Left renal cortex interstitium (tissue), 4 donors: ENCODE measurements around the gene NOTCH1. TPM values are rescaled to one million over a fixed set of nuclear protein-coding genes. Genes with fewer than 3 reads are reported as not detected.

Experiments used
- DNase-seq, 4 donors: peaks; one replicate each; pipeline ENCODE4 v3.0.0-alpha.2; 2013; ENCODE audit warnings: low read depth in 4 of 4, low spot score in 2 of 4, missing footprints in 1 of 4
- polyA plus RNA-seq, 4 donors: library from polyadenylated mRNA; unstranded; fragments of 120-200 nt; gene quantifications; one replicate each; pipeline ENCODE4 v1.2.1, GENCODE V29; 2013; ENCODE audit not compliant: insufficient read length in 4 of 4

NOTCH1 gene
- polyA plus RNA-seq, 4 donors, result 19.8 to 47.5 (median 34.2) TPM

- no peak for DNase-seq
These were observed 52.8 kb downstream of the NOTCH1 start for GRCh38 chr9:136492978-136493522.

GRCh38 chr9:136489731-136490130, 56.1 kb downstream of the NOTCH1 start:
- no peak for DNase-seq

- no peak for DNase-seq
These were observed 57.3 kb downstream of the NOTCH1 start for GRCh38 chr9:136488247-136489214.

- DNase-seq, result no peak
These were observed 58.2 kb downstream of the NOTCH1 start for GRCh38 chr9:136487672-136488071.

DNA sequence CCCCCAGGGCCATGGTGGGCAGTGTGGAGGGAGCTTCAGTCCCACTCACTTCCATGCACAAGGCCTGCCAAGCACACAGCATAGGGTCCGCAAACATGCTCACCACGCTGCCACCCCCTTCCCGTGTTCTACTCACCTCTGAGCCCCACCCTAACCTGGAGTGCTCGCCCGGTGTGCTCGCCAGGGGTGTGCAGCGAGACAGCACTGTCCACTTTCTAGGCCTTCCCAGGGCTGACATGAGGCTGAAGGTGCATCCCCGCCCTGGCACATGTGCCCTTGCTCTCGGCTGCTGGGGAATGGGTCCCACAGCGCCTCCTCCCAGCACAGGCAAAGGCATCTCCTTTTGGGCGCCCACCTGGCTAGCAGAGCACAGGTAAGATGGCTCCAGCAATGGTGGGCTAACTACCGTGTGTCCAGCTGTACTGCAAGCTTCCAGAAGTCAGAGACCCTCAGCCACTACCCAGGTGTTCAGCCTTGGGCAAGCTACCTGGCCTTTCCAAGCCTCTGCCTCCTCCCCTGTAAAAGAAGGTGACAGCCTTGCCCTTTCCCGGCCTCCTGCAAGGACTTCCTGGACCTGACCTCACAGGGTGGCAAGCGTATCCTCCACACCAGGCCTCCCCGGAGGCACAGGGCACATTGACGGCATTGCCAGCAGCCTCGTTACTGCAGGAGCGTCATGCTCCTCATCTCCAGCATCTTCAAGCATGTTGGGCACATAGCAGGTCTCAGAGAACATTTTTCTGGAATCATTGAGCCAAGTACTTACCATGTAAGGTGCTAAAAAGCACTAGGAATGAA, 58.8 kb downstream of the NOTCH1 start:
- DNase-seq, result no peak

DNA sequence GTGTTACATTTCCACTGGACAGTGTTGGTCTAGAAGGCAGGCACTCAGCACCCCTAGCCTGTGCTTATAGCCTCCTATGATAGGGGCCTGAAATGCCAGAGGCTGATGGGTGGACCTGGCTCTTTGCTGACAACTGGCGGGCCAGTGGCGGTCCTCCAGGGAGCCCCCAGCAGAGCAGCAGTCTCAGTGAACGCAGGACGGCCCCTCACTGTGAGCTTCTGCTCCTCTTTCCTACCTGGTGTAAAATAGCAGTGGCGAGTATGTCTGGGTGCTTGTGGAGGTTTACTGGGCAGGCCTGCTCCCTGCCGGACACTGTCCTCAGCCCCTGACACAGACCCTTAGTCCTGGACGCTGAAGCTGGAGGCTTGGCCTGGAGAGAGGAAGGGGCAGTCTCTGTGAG, 59.7 kb downstream of the NOTCH1 start:
- no peak for DNase-seq

- DNase-seq, result peak in 2 of 4 donors; percentile 57 to 70
These were observed 60.5 kb downstream of the NOTCH1 start for GRCh38 chr9:136485049-136486045.

DNA sequence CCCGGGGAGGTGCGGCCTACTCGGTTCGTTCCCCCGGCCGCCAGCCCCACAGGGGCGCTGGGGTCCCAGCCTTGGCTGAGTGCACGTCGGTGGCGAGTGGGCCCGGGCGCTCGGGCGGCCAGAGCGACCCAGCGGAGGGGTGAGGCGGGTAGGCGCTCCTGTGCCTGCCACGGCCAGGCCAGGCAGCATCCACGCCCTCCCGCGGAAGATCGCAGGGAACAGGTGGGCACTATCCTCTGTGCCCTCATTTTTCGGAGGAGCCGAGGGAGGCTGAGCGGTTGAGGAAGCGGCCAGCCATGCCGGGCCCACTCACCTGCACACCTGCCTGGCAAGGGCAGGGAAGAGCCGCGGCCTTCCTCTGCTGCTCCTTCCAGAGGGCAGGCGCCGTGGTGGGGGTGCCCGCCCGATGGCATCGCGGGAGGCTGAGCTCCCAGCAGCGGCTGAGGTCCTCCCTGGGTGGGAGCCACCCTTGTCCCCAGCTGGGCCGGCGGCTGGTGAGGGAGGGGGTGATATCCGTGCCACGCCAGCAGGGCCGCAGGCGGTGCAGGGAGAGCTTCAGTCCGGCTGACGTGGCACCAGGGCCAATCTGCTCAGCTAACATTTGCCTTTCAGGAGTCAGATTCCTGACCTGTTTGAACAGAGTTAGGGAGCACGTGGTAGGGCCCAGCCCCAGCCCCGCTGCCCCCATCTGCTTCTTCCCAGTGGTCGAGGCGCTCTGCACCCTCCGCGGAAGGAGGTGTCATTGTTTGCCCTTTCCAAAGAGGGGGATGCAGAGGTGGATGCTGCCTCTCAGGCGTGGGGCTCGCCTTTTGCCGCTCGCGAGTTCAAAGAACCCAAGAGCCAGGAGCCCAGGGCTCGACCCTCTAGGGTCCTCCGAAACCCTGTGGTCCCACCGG, 61.4 kb downstream of the NOTCH1 start:
- no peak for DNase-seq

- DNase-seq, result peak; percentile 82 to 91 (median 84)
These were observed 62.2 kb downstream of the NOTCH1 start for GRCh38 chr9:136483589-136484152.

DNA sequence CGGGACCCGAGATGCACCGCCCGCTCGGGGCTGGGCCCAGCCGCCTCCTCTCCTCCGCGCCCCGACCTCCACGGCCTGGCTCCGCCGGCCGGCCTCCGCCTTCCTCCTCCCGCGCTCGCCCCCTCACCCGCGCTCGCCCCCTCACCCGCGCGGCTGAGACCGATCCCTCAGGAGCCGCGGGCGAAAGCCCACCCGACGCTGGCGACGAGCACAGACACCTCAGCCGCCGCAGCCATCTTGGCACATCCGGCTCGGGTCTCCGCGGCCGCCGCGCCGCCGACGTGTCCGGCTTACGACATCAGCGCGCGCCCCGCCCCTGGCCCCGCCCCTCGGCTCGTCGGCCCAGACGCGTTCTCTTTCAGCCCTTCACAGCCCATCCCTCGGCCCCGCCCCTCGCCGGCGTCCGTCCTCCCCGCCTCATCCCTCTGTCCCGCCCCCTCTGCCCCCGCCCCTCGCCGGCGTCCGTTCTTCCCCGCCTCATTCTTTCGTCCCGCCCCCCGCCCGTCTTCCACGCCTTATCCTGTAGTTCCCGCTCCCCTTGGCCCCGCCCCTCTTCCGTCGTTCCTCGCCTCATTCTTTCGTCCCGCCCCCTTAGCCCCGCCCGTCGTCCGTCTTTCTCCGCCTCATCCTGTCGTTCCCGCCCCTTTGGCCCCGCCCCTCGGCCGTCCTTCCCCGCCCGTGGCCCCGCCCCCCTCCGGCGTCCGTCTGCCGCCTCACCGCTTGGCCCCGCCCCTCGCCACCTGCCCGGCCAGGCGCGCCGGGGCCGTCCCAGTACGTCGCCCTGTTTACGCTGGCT, 62.9 kb downstream of the NOTCH1 start, which contains the start of gene SEC16A:
Gene SEC16A (minus strand): TSS at position 248 of the 796 bp plus-strand sequence. CDS start 5,425 bp downstream, outside the sequence.
- DNase-seq, result peak; percentile 88 to 98 (median 97)

- DNase-seq, result no peak
These were observed 63.6 kb downstream of the NOTCH1 start for GRCh38 chr9:136482046-136482792.

DNA sequence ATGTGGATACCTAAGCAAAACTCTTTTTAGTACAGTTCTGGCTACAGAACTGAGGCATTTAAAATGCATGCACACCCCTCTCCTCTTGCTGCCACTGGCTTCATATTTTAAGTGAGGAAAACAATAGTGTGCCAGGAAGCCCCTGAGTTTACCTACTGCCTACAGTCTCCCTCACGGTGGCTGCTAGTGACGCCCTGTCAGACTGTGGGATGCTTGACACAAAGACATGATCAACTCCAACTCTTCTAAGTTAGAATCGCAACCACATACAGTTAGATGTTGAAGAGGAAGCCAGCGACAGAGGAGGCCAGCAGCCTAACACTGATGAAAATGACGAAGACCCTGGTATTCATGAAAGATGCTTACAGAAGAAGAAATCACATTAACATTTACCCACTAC, 64.3 kb downstream of the NOTCH1 start:
- DNase-seq, result no peak

GRCh38 chr9:136476369-136477150, 69.3 kb downstream of the NOTCH1 start:
- DNase-seq, result no peak

GRCh38 chr9:136474974-136475865, 70.6 kb downstream of the NOTCH1 start:
- DNase-seq, result no peak

GRCh38 chr9:136474021-136474640, 71.7 kb downstream of the NOTCH1 start:
- no peak for DNase-seq
